IPS-NIHi7 (cell line): Measurements from ENCODE around the gene CD2.

ENCODE experiments used
- DNase-seq: peaks from one replicate; pipeline ENCODE4 v3.0.0; 2012; ENCODE audit warnings: mixed read lengths; ENCODE audit errors: extremely low spot score

Gene CD2

DNA sequence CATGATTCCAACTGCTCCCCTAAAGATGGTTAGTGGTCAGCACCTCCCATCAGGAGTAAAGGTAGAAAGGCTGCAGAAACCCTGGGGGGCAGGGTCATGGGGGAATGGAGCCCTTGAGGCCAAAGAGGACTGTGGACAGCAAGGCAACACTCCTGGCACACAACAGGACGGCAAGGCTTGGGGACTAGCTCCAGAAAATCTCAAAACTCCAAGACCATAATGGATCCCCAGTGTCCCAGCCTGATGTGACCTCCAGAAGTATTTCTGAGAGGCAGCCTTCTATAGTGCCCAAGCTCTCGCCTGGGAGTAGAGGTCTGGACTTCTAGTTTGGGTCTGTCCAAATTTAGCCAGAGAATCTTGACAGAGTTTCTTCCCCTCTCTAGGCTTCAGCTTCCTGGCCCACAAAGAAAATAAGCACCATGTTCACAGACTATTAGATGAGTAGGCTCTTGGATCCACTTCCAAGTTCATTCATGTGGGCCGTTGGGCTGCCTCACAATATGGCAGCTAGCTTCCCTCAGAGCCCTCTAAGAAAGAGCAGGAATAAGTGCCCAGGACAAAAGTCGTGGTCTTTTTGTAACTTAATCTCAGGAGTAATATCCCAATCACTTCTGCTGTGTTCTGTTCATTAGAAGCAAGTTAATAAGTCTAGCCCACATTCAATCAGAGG, 6.9 kb downstream of the CD2 start:
- no peak for DNase-seq

DNA sequence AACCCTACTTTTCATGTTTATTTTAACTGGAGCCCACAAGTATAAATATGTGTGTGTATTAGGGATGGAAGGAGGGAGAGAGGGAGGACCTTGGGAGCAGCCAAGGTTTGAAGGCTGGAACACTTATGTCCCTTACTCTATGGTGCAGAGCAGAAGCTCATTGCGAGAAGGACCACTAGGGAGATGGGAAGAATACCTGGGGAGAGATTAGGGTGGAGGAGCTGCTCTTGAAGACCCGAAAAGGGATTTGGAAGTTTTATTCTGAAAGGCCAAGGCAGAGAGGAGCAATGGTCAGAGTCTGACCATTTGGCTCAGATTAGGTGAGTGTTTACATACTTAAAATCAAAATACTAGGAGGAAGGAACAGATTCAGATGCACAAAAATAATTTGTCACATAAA, 8.1 kb downstream of the CD2 start:
- no peak for DNase-seq

DNA sequence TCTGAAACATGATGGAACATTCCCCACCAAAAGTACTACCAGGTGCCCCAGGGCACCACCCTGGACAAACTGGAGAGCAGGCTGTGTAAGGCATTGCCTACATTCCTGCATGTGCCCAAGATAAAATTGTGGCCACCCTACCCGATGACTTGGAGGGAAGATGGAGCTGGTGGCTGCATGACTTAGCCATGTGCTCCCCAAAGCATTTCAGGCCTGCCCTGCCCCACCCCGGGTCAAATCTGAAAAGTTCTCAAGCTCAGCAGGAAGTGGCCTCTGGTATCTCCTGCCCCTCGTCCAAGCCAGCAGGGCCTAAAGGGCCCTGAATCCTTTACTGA, 8.5 kb downstream of the CD2 start:
- DNase-seq, result no peak

DNA sequence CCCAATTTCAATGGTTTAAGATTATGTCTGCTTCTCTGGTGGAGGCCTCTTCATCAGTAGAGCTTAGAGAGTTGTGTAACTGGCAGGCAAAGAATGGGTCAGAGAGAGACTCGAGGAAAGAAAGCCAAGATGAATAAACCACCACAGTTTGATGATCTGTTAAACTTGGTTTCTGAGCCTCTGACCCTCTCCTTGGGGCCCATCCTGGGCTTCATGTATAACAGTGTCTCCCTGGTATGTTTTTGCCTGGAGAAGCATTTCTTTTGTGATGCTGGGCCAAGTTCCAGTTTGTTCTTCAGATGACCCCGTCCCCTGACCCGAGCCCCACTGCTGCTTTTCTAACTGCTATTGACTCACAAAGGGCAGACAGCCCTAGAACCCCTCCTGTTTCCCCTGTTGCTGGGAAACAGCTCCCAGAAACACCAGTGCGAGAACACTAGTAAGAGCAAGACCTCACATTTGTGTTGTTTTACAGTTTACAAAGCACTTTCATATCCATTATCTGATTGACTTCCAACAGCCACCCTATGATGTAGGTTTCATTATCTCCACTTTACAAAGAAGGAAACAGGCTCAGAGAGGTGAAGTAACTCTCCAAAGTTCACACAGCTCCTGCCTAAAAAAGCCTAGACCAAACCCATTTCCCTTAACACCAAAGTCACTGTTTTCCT, 9.0 kb downstream of the CD2 start:
- no peak for DNase-seq

DNA sequence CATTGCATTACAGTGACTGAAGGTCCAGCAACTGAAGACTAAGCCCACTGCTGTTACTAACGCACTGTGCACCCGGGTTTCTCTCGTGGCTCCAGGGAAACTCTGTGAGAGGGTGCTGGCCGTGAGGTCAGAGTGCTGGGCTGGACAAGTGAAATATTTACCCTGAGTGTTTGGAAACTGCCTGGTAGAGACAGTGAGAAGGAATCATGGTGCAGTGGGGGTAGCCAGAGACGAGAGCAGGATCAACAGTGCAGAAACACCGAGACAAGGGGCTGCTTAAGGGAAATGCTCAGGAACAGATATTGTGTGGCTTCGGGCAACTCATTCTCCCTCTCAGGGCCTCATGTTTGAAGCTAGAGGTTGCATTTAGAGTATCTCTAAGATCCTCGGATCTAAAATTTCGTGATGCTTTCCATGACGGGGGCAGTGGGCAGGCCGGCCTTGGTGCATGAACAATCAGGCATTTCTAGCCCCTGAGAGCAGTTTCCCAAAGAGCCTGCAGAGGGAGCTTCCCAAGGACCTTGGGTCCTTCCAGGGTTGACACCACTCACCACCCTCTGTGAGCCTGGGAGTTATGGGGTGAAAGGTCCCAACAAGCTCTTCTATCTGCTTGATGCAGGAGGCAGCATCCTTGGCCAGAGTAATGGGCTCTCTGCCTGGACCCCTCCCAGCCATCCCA, 9.7 kb downstream of the CD2 start:
- peak; percentile 85 for DNase-seq

DNA sequence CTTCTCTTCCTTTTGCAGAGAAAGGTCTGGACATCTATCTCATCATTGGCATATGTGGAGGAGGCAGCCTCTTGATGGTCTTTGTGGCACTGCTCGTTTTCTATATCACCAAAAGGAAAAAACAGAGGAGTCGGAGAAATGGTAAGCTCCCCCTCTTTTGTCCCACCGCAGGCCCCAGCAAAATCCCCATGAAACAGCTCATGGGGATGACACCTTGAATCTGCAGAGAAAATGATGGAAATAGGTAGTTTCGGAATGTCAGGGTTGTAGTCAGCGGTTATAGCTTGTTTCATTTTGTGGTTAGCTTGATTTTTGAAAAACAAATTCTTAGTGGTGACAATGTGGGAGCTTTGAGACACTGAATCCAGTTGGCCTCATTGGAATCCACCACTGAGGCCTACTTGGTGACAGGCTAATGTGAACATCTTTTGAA, 10.3 kb downstream of the CD2 start:
- no peak for DNase-seq

DNA sequence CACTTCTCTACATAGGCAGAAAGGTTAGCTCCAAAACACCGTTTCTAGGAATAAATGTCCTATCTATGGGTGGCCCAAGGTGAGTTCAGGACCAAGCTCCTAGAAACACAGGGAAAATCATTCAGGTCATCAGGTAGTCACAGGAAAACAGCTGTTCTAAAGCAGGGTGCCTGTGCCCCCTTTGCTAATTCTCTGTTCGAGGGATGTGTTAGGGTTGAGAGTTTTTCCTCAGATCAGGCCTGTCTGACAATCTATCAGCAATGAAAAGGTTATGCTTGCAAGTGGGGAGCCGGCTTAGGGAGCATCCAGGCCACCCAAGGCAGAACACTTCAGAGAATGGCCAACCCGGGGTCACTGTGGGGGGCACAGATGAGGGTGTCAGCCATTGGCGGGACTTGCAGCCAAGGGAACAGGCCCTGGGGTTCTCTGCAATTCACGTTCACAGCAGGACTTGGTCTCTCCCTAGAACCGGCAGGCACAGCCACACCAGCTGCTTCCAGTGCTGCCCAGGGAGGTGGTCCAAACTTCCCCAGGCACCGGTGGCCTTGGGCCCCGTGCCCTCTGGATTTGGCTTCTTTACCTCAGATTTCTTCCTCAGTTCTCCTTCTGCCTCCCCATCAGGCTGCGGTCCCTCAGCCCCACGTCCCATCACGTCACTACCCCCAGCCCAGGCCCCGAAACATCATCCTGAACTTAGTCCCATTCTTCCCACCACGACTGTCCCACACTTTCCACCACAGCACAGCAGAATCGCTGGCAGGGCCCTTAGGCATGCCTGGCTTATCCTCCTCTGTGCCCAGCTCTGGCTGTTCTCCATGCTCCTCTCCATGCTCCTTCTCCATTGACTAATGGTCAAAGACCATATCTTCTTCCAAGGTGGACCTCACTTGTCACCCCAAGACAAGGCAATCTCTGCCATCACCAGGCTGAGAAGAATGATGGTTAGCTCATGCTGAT, 11.0 kb downstream of the CD2 start:
- no peak for DNase-seq

DNA sequence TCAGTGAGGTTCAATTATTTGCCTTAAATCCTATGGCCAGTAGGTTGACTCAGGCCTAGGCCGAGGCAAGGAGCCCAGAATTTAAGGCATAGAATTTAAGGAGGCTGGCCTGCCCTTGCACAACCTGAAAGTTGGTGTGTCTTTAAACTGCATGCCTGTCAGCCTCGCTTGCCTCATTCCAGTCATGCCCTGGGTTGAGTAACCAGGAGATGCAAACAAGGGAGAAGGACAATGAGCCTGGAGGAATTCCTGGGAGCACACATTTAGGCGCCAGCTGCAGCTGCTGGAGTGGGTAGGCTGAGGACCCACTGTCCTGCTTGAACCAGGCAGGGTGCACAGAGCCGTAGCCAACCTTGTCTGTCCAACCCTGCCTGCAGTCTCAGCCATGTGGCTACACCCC, 11.7 kb downstream of the CD2 start:
- no peak for DNase-seq

DNA sequence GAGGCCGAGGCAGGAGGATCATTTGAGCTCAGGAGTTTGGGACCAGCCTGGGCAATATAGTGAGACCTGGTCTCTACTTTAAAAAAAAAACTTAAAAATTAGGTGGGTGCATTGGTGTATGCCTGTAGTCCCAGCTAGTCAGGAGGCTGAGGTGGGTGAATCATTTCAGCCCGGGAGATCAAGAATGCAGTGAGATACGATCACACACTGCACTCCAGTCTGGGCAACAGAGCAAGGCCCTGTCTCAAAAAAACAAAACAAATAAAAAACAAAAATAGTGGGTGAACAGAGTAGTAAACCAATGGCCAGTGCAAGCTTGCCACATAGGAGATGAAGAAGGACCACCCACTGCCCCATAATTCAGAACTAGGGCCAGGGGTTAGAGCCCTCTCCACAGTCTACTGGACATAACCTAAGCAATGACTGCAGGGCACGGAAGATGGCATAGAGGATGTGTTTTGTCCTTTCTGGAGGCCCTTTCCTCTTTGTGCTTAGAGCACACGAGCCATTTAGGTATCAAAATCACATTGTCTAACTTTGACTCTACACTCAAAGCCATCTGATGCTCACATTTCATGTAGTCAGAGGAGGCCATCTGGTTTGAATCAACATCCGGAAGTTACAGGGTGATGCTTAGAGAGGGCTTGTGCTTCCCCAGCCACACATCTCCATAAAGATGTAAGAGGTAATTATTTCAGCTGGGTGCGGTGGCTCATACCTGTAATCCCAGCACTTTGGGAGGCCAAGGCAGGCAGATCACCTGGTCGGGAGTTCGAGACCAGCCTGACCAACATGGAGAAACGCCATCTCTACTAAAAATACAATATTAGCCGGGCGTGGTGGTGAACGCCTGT, 12.6 kb downstream of the CD2 start:
- no peak for DNase-seq

DNA sequence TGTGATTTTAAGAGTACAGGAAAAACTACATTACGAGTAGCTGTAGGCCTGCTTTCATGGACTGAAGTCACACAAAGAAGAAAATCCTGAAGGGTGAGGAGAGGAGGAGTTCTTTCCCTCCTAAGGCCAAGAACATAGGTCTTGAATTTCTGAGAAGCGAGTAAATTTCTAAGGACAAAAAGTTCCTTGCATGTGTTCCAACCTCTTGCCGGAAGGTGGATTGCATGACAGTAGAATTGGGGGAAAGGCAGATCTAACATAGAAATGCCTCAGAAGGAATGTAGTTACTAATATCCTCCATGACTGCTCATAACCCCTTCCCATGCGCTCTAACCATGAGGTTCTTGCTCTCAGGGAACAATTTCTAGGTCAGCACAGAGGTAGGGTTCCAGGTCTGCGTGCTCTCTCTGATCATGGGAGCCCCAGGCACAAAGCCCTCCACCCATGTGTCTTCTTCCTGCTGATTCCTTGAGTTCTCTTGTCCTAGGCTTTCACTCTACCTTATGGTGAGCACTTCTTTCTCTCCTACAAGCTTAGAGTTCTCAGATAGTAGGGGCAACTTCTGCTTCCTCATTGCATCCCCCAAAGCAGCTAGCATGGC, 13.7 kb downstream of the CD2 start:
- DNase-seq, result no peak

DNA sequence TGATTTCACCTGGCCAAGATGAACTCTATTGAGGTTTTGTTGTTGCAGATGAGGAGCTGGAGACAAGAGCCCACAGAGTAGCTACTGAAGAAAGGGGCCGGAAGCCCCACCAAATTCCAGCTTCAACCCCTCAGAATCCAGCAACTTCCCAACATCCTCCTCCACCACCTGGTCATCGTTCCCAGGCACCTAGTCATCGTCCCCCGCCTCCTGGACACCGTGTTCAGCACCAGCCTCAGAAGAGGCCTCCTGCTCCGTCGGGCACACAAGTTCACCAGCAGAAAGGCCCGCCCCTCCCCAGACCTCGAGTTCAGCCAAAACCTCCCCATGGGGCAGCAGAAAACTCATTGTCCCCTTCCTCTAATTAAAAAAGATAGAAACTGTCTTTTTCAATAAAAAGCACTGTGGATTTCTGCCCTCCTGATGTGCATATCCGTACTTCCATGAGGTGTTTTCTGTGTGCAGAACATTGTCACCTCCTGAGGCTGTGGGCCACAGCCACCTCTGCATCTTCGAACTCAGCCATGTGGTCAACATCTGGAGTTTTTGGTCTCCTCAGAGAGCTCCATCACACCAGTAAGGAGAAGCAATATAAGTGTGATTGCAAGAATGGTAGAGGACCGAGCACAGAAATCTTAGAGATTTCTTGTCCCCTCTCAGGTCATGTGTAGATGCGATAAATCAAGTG, 14.3 kb downstream of the CD2 start:
- no peak for DNase-seq

DNA sequence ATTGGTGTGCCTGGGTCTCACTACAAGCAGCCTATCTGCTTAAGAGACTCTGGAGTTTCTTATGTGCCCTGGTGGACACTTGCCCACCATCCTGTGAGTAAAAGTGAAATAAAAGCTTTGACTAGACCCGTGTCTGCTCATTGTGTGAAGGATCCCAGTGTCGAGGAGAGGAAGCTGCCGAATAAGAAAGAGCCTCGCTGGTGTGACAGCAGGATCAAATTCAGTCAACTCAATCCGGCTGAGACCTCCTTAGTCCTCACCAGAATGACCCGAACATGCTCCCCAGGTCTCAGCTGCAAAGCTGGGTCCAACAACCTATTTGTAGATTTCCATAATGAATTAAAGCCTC, 14.8 kb downstream of the CD2 start:
- no peak for DNase-seq

DNA sequence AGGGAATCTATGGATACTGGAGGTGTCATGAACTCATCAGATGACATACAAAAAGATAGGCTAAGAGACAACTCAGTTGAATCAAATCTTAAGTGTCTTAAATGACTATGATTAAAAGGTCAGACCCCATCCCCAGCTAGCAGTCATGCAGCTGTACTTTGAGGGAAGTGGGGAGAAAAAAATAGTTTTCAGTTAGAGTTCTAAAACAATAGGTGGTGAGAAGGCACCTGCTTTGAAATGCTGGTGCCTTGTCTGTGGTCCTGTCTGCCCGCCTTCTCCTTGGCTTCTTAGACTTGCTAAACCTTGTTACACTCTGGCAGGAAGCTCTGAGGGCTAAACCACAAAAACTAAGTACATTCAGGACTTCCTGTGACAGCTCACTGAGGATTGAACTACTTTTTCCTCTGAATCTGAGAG, 15.3 kb downstream of the CD2 start:
- DNase-seq, result no peak

DNA sequence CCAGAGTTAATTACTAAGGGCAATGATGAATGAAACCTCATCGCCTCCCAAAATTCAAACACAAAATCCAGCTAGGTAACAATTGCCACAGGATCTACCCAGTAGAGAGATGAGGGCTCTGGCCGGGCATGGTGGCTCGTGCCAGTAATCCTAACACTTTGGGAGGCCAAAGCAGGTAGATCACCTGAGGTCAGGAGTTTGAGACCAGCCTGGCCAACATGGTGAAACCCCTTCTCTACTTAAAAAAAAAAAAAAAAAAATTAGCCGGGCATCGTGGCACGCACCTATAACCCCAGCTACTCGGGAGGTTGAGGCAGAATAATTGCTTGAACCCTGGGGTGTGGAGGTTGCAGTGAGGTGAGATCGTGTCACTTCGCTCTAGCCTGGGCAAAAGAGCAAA, 15.8 kb downstream of the CD2 start:
- no peak for DNase-seq

DNA sequence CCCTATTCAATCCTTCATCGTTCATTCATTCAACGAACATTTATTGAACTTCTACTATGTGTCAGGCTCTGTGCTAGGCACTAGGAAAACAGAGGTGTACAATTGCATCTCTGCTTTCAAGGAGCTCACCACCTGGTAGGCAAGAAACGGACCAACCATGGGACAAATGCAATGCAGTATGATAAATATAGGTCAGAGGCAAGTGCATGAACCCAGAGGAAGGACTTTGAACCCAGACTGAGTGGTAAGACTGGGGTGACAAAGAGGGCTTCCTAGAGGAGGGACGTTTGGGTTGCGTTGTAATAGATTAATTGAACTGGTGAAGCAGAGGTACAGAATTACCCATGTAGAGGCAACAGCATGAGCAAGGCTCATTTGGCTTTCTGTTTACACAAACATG, 16.4 kb downstream of the CD2 start:
- DNase-seq, result no peak

DNA sequence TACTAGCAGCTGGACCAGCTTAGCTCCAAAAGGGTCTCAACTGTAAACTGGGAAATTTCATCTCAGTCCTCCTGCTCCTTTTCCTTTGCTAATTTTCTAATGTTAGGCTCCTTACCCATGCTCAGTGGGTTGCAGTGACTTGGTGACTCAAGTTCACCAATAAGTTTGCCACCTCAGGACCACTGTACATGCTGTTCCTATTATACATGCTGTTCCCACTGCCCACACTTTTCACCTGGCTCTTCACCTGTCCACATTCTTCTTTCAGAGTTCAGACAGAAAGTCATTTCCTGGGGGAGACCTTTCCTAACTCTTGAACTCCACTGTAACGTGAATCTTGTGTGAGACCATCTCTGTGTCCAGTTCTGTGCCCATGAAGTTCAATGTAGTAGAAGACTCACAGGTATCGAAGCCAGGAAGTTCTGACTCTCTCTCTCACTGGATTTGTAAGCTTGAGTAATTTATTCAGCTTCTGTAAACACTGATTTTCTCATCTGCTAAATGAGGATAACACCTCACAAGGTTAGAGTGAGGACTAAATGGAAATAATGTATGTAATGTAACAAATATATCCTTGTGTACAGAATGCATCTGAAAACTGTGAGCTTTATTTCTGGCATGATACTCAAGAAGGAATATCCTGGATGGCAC, 17.9 kb downstream of the CD2 start:
- DNase-seq, result no peak

DNA sequence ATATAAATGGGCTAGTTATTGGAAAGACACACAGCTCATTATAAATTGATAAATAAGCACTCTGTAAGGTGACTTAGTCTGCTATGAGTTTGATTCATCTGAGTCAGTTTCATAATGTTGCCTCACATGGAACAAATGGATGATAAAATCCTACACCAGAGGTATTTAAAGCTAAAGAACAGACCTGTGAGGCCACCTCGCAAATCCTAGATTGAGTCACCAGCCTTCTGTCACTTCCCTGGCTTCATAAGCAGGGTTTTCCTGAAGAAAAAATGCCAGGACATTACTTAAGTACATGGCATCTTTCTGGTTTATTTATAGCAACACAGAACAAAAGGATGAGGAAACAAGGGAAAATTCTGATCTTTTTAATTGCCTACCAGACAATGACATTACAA, 18.4 kb downstream of the CD2 start:
- no peak for DNase-seq

DNA sequence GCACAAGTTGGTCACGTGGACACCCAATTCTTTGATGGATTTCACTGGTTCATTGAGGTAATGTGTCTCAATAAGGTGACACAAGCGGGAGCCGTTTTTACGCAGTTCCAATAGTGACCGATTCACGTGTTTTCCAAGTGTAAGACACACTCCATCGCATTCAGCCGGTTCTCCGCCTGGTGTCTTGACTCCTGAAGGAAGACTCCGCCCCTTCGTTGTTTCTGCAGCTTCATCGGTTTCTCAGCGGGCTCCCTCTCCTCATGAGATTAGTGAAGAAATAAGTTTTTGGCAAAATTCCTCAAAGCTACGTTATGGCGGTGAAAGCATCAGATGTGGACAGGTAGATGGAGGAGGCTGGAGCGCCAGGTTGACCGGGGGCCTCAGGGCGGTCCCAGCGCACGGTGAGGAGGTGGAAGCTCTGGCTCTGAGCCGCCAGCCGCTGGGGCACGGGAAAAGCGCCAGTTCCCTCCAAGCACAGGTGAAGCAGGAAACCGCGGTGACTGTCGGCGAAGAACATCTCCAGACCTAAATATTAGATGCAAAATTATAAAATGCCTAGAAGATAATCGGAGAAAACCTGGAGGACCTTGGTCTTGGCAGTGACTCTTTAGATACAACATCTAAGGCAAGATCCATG, 21.0 kb downstream of the CD2 start:
- no peak for DNase-seq
